GM19467 (cell line): ENCODE data around the gene UPK3B.
"Not testable (repeated sequence)": the region's sequence is repeated elsewhere in the genome, so short reads cannot be mapped to it uniquely, and the experiment has no call there.

Experiments
- ATAC-seq: cut with Tn5 transposase; IDR thresholded peaks from one replicate; pipeline ENCODE4 v1.9.1; 2021; ENCODE audit warnings: mild to moderate bottlenecking, moderate library complexity; ENCODE audit not compliant: unreplicated experiment

Gene UPK3B

DNA sequence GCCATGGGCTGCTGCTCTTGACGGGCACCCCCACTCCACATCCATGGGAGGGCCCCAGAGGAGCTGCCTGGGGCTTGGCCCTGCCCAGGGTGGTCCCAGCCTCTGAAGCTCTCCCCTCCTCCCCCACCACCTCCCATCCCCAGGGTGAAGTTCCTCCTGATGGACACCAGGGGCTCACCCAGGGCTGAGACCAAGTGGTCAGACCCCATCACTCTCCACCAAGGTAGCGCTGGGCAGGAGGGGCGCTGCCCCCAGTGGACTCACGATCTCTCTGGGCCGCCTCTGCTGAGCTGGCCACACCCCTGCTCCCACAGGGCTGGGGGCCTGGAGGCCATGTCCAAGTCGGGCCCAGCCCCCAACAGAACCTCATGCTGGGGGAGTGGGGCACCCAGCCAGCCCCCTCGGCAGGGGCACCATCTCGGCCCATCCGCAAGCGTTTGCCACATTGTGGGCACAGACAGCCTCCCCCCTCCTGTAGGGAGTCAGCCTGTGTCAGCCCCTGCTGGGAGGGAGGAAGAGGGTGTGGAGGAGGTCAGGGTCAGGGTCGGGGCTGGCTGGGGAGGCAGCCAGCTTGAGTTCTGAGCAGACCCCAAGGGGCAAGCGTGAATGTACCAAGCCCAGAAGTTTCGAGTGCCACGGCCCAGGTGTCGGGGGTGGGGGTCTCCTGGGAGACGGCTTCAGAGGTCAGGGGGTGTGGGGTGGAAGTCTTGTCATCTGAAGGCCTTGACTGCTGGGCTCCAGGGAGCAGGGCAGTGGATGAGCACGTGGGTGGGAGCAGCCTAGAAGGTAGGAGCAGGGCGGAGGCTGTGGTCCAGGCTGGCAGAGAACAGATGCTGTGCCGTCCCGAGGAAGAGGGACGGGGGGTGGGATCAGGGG lies 2.8 kb downstream of the UPK3B start:
- ATAC-seq, result no peak

DNA sequence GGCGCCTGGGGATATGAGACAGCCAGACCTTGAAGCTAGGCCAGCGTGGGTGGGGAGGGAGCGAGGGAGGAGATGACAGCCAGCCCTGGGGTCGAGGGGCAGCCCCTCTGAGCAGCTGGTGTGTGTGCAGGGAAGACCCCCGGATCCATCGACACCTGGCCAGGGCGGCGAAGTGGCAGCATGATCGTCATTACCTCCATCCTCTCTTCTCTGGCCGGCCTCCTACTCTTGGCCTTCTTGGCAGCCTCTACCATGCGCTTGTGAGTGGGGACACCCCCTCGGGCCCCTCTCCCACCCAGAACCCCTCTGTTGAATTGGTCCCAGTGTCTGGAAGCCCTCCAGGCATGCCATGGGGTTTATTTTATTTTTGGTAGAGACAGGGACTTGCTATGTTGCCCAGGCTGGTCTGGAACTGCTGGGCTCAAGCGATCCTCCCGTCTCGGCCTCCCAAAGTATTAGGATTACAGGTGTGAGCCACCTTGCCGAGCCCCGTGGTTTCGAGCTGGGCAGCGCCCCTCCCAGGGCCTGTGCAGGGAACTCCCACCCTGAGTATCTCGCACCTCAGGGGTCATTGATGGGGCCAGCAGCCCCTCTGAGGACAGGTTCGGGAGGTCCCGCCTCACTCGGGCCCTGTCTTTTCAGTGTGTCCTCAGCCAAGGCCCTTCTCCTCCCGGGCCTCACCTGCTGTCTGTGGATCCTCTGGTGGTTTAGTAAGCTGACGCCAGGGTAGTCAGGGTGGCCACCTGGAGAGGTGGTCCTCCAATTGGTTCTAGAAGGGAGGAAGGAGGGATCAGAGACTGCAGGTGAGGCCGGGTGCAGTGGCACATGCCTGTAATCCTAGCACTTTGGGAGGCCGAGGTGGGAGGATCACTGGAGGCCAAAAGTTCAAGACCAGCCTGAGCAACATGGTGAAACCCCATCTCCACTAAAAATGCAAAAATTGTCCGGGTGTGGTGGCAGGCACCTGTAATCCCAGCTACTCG lies 3.8 kb downstream of the UPK3B start:
- no peak for ATAC-seq

DNA sequence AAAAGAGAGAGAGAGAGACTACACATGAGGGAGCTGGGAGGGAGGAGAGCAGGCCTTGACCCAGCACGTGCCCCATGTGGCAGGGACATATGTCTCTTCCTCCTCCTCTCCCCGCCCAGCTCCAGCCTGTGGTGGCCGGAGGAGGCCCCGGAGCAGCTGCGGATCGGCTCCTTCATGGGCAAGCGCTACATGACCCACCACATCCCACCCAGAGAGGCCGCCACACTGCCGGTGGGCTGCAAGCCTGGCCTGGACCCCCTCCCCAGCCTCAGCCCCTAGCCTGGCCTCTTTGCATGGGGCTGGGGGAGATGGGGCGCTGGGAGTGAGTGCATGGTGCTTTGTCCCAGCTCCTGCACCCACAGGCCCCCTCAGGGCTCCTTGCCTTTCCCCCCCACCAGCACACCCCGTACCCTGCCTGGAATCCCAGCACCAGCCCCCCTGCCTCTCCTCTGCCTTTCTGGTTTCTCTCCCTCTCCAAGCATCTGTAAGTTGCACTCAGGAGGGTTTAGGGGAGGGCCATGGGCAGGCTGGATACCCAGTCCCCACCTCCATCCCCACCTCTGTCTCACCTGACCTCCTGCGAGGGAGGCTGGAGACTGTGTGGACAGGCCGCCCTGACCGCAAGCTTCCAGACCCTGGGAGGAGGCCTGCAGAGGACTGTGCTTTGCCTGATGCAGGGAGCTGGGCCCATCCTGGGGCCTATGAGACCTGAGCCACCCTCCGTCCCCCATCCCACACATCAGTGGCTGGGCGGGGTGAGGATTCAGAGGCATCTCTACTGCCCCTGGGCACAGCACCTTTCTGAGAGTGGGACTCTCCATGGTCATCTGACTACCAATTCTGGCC lies 4.8 kb downstream of the UPK3B start:
- ATAC-seq, result no peak

DNA sequence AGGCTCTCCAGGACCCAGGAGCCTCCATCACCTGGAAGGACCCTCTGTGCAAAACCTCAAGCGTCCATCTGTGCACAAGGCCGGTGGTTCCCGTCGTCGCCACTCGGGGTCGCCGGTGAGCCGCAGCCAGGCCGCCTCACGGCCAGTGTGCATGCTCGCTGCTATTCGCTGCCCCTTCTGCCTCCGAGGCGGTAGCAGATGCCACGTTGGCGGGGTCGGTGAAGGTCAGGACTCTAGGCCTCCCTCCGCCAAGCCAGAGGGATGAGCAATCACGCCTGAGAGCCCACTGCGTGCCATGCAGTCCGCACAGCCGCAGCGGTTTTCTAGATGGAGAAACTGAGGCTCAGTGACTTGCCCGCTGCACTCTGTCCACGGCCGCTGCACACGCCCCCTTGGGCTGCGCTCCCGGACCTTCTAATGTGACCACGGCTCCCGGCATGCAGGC lies 5.7 kb downstream of the UPK3B start:
- ATAC-seq, result no peak

DNA sequence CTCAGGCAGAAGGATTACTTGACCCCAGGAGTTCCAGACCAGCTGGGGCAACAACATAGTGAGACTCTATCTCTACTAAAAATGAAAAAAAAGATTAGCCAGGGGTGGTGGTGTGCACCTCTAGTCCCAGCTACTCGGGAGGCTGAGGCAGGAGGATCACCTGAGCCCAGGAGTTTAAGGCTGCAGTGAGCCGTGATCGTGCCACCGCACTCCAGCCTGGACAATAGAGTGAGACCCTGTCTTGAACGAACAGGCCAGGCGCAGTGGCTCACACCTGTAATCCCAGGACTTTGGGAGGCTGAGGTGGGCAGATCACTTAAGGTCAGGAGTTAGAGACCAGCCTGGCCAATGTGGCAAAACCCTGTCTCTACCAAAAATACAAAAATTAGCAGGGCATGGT lies 6.6 kb downstream of the UPK3B start:
- ATAC-seq, result not testable (repeated sequence)

DNA sequence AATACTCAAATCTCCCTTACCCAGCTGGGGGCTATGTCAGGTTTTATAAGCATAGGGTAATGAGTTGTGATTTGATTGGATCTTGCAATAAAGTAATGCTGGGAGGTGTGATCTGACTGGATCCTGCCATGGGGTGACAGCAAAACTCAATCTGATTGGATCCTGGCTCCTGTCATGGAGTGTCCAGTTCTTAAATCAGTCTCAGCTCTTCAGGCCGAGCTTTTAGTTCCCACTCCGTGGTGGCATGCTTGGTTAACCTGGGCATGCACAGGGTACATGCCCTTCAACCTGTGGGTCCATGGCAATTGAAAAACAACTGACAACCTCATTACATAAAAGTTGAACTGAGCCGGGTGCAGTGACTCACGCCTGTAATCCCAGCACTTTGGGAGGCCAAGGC lies 15.8 kb downstream of the UPK3B start:
- ATAC-seq, result not testable (repeated sequence)

DNA sequence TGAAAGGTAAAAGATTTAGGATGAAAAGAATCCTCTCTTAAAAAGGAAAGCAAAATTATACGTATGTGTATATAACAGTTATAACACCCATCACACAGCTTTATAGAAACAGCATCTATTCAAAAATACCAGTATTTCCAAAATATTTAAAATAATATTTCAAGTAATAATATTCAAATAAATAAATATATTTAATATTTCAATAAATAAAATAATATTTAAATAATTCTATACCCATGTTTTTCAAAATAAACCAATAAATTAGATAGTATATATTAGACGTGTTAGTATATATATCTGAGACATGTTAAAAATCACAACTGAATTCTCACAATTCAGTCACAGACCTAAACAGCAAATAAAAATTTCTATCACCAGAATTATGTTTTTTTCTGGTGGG lies 21.3 kb downstream of the UPK3B start:
- not testable (repeated sequence) for ATAC-seq

DNA sequence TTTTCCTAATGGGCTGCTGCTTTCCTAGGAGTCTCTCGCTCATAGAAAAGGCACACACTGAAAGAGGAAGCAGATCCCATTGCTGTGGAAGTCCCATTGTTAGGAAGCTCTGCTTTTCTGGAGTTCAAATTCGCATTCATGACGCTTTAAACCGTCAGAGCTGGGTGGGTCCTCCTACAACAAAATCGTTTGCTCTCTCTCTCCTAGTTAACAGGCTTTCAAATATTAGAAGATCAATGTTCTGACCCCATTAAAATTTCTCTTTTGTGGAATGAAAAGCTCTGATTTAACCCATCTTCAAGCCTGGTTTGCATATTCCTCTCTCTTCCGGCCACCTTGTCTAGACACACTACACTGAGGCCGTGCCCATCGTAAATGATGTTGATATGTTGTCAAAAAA lies 32.8 kb downstream of the UPK3B start, which contains the start of gene SPDYE16:
Gene SPDYE16, minus strand, starts transcription at position 101 of the 400 bp plus-strand sequence. CDS start 1,838 bp downstream, outside the sequence.
- not testable (repeated sequence) for ATAC-seq

DNA sequence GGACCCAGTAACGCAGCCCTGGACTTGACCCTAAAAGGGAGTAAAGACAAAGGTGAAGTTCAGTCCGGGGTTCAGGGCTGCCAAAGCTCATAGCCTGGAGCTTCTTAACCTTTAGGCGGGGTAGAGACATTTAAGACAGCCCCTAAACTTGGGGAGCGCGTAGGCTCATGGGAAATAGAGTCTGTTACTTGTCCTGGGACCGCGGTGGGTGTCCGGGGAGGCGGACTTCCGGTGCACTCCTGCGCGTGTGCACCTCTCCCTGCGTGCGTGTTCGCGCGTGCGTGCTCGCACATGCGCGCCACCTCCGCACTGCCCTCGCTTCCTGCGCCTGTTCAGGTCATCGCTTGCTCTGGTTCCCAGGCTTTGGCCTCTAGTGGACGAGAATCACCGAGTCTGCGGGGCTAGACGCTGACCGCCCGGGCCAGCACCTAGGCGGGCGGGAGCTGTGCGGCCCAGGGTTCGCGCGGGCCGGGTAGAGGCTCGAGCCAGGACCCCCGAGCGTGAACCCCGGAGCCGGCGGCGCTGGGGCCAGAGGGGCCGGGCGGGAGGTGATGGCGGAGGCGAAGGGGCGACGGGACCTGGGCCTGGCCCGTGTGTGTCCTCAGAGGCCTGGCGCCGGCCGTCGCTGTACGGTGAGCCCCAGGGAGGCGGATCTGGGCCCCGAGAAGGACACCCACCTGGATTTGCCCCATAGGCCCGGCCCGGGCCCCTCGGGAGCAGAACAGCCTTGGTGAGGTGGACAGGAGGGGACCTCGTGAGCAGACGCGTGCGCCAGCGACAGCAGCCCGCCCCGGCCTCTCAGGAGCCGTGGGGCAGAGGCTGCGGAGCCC lies 38.9 kb downstream of the UPK3B start:
- peak; percentile 100 for ATAC-seq

DNA sequence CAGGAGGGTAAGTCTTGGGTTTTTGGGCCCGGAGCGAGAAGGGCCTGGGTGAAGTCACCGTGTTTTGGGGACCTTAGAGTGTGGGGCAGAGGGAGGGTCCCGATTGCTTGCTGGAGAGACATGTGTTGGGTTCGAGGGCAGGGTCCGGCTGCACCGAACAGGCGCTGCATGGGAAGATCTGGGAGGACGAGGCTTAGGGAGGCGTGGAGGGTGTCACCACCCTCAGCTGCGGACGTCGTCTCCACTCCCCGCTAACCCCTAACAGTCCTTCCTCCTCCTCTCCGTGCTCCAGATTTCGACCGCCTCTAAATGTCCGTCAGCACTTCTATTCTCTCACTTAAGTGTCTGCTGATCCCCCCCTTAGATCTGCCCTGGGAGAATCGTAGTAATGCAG lies 39.5 kb downstream of the UPK3B start:
- ATAC-seq, result not testable (repeated sequence)

DNA sequence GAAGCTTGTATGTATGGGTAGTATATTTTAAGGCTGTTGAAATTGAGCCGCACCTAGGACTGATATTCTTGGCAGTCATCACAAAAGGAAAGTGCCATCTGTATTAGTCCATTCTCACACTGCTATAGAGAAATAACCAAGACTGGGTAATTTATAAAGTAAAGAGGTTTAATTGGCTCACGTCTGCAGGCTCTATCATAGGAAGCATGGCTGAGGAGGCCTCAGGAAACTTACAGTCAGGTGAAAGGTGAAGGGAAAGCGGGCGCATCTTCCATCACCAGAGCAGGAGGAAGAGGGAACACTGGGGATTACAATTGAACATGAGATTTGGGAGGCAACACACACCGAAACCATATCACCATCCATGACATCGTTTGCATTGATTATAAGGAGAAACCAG lies 41.6 kb downstream of the UPK3B start:
- ATAC-seq, result not testable (repeated sequence)

DNA sequence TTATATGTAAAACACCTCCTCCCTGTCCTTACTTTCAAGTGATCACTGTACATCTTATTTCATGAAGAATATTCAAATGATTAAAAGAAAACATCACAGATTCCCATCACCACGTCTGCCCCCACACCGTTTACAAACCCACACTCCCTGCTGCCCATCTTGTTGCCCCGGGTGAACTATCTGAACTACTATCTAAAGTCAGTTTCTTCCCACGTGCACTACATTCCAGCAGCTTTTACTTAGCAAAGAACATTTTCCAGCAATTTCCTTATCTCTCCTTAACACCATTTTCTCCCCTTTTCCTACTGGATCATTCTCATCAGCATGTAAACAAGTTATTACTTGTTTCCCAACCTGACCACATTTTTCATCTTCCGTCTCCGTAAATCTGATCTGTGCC lies 49.3 kb downstream of the UPK3B start:
- ATAC-seq, result not testable (repeated sequence)

DNA sequence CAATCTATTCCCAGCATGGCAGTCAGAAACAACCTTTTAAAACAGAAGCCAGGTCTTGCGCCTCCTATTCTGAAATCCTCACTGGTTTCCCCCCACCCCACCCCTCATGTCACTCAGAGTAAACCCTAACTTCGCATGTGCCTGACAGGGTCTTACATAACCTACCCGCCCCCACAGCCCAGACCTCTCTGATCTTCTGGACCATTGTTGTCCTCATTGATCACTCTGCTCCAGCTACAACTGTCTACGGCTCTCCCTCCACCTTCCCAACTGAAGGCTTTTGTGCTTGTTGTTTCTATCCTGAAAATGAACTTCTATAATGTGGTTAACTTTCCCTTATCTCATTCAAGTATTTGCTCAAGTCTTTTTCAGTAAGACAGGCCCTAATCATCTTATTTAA lies 49.8 kb downstream of the UPK3B start:
- ATAC-seq, result not testable (repeated sequence)

DNA sequence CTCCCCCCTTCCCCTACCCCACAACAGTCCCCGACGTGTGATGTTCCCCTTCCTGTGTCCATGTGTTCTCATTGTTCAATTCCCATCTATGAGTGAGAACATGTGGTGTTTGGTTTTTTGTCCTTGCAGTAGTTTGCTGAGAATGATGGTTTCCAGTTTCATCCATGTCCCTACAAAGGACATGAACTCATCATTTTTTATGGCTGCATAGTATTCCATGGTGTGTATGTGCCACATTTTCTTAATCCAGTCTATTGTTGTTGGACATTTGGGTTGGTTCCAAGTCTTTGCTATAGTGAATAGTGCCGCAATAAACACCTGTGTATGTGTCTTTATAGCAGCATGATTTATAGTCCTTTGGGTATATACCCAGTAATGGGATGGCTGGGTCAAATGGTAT lies 51.0 kb downstream of the UPK3B start:
- ATAC-seq, result not testable (repeated sequence)

DNA sequence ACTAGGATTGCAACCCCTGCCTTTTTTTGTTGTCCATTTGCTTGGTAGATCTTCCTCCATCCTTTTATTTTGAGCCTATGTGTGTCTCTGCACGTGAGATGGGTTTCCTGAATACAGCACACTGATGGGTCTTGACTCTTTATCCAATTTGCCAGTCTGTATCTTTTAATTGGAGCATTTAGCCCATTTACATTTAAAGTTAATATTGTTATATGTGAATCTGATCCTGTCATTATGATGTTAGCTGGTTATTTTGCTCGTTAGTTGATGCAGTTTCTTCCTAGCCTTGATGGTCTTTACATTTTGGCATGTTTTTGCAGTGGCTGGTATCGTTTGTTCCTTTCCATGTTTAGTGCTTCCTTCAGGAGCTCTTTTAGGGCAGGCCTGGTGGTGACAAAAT lies 54.6 kb downstream of the UPK3B start:
- not testable (repeated sequence) for ATAC-seq
